Neutrophil (primary cell): Measurements from ENCODE around the gene ATP6V1E1.

ENCODE experiments used
- H3K27ac ChIP-seq: fragments of 200-600 bp; sonication (generic); 2 replicates; pipeline ENCODE4 v1.5.1; 2016; ENCODE audit warnings: mild to moderate bottlenecking, moderate library complexity
- H3K27me3 ChIP-seq: fragments of 200-600 bp; sonication (generic); 2 replicates; pipeline ENCODE4 v1.6.0; 2016; ENCODE audit warnings: mild to moderate bottlenecking
- H3K36me3 ChIP-seq: fragments of 200-600 bp; sonication (generic); 2 replicates; pipeline ENCODE4 v1.5.1; 2017
- H3K4me1 ChIP-seq, 2 experiments: fragments of 200-600 bp in 1 of 2; sonication (generic) in 1 of 2; 1 replicate in 1 of 2; 2 replicates in 1 of 2; pipeline versions ENCODE4 v1.5.1 to v1.6.1; 2013 to 2016; ENCODE audit warnings: low read depth in 1 of 2, low read length in 1 of 2, mild to moderate bottlenecking in 1 of 2, moderate library complexity in 1 of 2; ENCODE audit not compliant: control insufficient read depth in 1 of 2, insufficient read depth in 1 of 2
- H3K4me3 ChIP-seq, 2 experiments: fragments of 200-600 bp in 1 of 2; sonication (generic) in 1 of 2; 1 replicate in 1 of 2; 2 replicates in 1 of 2; pipeline ENCODE4 v1.5.1; 2013 to 2016; ENCODE audit warnings: low read depth in 1 of 2, low read length in 1 of 2, mild to moderate bottlenecking in 1 of 2, moderate library complexity in 1 of 2
- H3K9me3 ChIP-seq: fragments of 200-600 bp; sonication (generic); 2 replicates; pipeline ENCODE4 v1.5.1; 2016
- TF ChIP-seq, protein P1 (sequence below): fragments of 200-600 bp; sonication (generic); IDR thresholded peaks from 2 replicates; pipeline ENCODE4 v1.5.1; 2016; ENCODE audit warnings: antibody characterized with exemption

ATP6V1E1 gene

DNA sequence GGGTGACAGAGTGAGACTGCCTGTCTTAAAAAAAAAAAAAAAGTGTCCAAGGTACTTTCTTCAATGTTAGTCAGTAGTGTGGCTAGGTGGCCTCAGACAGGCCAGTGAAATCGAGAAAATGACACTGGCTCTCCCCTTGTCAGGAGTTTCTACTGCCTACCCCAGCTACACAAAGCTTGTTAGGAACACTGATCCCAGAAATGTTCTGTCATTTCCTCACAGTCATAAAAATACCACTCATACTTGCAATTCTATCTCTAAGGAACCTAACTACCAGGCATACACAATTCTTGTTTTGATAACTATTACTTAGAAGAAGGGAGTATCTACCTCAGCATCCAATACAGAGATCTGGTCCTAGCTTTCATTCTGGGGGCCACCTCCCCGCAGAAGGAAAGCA is 31.3 kb downstream of the ATP6V1E1 start:
- TF ChIP-seq, protein P1, sequence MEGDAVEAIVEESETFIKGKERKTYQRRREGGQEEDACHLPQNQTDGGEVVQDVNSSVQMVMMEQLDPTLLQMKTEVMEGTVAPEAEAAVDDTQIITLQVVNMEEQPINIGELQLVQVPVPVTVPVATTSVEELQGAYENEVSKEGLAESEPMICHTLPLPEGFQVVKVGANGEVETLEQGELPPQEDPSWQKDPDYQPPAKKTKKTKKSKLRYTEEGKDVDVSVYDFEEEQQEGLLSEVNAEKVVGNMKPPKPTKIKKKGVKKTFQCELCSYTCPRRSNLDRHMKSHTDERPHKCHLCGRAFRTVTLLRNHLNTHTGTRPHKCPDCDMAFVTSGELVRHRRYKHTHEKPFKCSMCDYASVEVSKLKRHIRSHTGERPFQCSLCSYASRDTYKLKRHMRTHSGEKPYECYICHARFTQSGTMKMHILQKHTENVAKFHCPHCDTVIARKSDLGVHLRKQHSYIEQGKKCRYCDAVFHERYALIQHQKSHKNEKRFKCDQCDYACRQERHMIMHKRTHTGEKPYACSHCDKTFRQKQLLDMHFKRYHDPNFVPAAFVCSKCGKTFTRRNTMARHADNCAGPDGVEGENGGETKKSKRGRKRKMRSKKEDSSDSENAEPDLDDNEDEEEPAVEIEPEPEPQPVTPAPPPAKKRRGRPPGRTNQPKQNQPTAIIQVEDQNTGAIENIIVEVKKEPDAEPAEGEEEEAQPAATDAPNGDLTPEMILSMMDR, result no peak
- no peak overlapping the region for H3K27ac ChIP-seq
- H3K4me3 ChIP-seq, result no peak overlapping the region
- H3K27me3 ChIP-seq, result no peaks in the 10 kb centered on the region
- no peaks in the 10 kb centered on the region for H3K9me3 ChIP-seq
- H3K36me3 ChIP-seq, result peaks cover 99% of the 10 kb centered on the region
- no peaks in the 10 kb centered on the region for H3K4me1 ChIP-seq

DNA sequence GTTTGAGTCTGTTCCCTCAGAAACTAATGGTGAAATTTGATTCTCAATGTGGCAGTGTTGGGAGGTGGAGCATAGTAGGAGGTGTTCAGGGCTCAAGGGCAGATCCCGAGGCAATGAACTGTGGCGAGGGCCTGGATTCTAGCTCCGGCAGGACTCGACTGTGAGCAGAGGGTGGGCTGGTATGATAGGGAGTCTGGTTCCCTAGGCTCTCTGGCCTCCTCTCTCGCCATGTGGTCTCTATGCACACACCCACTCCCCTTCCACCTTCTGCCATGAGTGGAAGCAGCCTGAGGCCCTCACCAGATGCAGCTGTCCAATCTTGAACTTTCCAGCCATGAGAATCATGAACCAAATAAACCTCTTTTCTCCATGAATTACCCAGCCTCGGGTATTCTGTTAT is 32.3 kb downstream of the ATP6V1E1 start:
- Histone ChIP-seq H3K36me3 (peaks cover 100% of the 10 kb centered on the region), H3K27ac (no peak overlapping the region), H3K27me3 (no peaks in the 10 kb centered on the region), H3K9me3 (no peaks in the 10 kb centered on the region), H3K4me3 (no peak overlapping the region), H3K4me1 (no peaks in the 10 kb centered on the region)
- TF ChIP-seq, protein P1, result no peak

DNA sequence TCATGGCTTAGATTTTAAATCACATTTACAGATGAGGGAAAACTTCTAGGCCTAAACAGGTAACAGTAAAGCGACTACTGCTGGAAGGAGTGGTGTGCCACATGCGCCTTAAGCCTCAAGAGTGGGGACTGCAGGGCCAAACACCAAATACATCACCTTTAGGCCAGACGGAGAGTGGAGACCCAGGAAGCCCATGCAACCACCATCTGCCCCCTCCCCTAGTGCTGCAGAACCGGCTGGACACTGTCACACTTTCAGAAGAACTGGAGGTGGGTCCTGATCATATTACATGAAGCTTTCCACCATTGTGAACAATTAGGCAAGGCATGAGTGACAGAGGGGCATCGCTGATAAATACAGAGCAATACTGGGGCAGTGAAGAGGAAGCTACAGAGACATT is 36.3 kb downstream of the ATP6V1E1 start:
- TF ChIP-seq, protein P1, result no peak
- H3K9me3 ChIP-seq, result no peaks in the 10 kb centered on the region
- H3K36me3 ChIP-seq, result peaks cover 81% of the 10 kb centered on the region
- no peaks in the 10 kb centered on the region for H3K27me3 ChIP-seq
- H3K4me3 ChIP-seq, result no peak overlapping the region
- H3K4me1 ChIP-seq, result no peaks in the 10 kb centered on the region
- no peak overlapping the region for H3K27ac ChIP-seq

DNA sequence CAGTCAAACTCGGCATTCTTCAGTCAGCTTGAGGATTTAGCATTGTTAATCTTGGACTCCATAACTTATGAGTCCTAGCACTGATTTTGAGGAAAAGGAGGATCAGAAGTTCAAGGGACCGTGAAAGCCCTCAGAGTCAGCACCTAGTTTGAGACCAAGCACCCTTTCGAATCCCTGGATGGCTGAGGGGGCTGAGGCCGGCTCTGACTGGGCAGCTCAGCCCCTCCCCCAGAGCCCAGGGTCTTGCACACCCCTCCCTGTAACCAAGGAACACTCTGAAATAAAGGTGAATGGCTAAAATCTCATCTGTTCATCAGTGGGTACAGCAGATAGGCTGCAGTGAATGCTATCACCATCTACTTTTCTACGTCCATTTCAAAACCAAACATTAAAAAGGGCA is 38.0 kb downstream of the ATP6V1E1 start:
- Histone ChIP-seq H3K36me3 (peaks cover 65% of the 10 kb centered on the region), H3K4me1 (no peaks in the 10 kb centered on the region), H3K27ac (no peak overlapping the region), H3K9me3 (no peaks in the 10 kb centered on the region), H3K27me3 (no peaks in the 10 kb centered on the region), H3K4me3 (no peak overlapping the region)
- TF ChIP-seq, protein P1, result no peak

DNA sequence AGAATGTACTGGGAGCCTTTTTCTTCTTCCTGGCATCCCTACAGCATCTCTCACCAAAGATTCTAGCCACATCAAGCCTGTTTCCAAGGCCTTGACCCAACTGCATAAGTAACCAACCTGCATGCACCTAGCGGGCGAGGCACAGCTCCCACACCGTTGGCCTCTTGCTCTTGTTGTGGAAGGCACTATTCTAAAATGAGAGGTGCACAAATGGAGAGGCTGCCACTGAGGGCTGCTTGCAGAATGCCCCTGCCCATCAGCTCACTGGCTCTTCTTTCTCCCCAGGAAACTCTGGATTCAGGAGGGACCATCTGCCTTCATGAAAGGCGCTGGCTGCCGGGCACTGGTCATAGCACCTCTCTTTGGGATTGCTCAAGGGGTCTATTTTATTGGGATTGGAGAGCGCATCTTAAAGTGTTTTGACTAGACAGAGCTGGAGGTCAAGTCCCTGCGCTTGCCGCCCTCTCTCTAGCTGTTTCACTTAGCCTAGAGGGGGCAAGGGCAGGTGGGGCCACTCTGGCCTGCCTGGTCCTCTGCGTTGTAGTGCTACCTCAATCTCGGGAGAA is 38.7 kb downstream of the ATP6V1E1 start:
- Histone ChIP-seq H3K27me3 (no peaks in the 10 kb centered on the region), H3K36me3 (peaks cover 58% of the 10 kb centered on the region), H3K9me3 (no peaks in the 10 kb centered on the region), H3K4me1 (no peaks in the 10 kb centered on the region), H3K27ac (no peak overlapping the region), H3K4me3 (no peak overlapping the region)
- TF ChIP-seq, protein P1, result no peak

DNA sequence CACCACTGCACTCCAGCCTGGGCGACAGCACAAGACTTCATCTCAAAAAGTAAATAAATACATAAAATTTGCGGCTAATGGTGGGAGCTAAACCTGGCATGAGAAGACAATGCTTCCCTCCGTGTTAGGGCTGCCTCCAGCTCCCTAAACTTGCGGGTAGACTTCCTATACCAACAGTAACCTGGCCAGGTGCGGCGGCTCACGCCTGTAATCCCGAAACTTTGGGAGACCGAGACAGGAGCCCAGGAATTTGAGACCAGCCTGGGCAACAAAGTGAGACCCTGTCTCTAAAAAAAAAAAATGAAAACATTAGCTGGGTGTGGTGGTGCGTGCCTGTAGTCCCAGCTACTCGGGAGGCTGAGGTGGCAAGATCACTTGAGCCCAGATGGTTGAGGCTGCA is 39.9 kb downstream of the ATP6V1E1 start:
- Histone ChIP-seq H3K4me1 (no peaks in the 10 kb centered on the region), H3K4me3 (no peak overlapping the region), H3K36me3 (peaks cover 45% of the 10 kb centered on the region), H3K27me3 (no peaks in the 10 kb centered on the region), H3K27ac (no peak overlapping the region), H3K9me3 (no peaks in the 10 kb centered on the region)
- TF ChIP-seq, protein P1, result no peak
